GM19455 (cell line): ENCODE measurements around the gene PLXND1.

Experiments
- ATAC-seq: cut with Tn5 transposase; IDR thresholded peaks from one replicate; pipeline ENCODE4 v1.9.1; 2021; ENCODE audit not compliant: unreplicated experiment

The PLXND1 gene

DNA sequence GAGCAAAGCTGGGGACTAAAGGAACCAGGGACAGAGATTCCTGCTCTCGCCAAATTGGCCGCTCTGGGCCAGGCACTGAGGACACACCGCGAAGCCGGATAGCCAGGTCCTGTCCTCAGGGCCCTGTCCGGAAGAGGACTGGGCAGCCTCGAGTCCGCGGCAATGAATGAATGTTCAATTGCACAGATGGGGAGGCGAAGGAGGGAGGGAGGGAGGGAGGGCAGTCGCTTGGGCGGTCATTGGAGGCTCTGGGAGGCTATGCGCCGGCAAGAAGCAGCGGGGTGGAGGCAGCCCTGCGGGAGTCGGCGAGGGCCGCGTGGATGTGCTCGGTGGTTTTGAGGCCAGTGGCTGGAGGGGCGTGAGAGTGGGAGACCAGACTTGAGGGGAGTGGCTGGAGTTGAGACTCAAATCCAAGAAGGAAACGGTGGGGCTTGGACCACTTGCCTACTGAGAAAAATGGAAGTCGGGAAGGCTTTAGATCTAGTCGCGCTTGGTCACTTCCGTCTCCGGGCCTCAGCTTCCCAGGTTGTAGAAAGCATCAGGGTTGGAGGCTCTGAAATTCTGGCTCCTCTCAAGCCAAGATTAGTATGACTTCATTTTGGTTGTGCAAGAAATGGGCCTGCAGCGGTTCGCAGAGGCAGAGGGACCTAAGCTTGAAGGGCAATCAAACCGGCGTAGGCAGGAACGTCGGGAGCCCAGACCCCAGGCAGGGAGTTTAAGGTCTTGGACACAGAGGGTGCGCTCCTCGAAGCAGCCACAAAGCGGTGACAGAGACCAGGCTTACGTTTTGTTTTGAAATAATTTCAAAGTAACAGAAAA, 21.1 kb upstream of the PLXND1 start:
- peak; percentile 43 for ATAC-seq

DNA sequence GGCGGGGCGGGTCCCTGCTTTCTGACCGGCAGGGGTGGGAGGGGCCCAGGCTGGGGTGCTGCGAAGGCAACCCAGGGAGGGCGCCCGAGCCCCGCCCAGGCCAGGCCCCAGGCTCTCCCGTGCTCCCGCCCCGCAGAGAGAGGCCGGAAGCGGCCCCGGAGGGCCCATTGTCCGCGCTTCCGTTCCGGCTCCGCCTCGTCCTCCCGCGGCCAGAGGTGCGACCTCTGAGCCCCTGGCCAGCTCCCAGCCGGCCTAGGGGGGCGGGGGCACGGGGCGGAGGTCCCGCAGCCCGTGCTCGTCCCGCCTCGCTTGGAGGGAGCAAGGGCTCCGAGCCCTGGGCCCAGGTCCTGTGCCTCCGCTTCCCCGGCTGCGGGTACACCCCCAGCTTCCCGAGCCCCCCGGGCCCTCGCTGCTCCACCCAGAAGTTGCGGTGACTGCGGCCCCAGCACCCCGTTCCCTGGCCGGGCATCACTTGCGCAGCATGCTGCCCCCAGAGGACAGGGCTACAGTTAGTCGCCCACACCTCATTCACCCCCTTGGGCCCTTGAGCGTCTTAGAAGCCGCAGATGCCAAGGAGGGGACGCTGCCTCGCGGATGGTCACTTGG, 20.4 kb upstream of the PLXND1 start:
- ATAC-seq, result peak; percentile 90

DNA sequence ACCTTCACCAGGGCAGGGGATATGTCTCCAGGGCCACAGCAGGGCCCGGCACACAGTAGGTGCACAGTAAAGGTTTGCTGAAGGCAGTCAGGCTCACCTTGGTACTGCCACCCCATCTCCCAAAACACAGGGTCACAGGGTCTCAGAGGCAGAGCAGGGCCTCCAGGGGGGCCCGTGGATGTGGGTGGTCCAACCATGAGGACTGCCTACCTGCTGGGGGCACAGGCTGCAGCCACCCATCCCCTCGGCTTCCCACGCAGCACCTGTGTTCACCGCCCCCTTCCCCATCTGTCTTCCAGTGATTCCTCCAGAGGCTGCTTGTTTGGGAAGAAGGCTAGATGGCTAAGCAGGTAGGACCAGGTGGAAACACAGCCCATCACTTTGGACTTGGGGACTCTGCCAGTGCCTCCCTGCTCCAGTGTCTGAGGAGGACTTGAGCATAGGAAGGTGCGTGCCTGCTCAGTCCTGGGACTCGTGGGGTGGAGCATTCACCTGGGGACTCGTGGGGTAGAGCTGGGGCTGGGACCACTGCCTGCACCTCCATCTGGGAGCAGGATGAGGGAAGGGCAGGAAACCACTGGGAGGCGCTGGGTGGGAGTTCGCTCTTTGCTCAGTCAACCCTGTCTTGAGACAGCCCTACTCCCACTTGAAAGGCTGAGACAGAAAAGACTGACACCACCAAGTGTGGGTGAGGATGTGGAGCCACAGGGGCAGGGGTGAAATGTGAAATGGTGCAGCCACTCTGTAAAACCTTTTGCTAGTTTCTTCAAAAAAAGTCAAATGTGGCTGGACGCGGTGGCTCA, 18.8 kb upstream of the PLXND1 start:
- no peak for ATAC-seq

GRCh38 chr3:129624347-129625071, 18.0 kb upstream of the PLXND1 start:
- ATAC-seq, result no peak

- ATAC-seq, result no peak
Observed at GRCh38 chr3:129623447-129624118, 17.1 kb upstream of the PLXND1 start.

GRCh38 chr3:129622933-129623332, 16.5 kb upstream of the PLXND1 start:
- no peak for ATAC-seq

- ATAC-seq, result no peak
Observed at GRCh38 chr3:129622226-129622874, 15.9 kb upstream of the PLXND1 start.

GRCh38 chr3:129621626-129622225, 15.2 kb upstream of the PLXND1 start:
- no peak for ATAC-seq

GRCh38 chr3:129620828-129621559, 14.5 kb upstream of the PLXND1 start:
- ATAC-seq, result no peak

DNA sequence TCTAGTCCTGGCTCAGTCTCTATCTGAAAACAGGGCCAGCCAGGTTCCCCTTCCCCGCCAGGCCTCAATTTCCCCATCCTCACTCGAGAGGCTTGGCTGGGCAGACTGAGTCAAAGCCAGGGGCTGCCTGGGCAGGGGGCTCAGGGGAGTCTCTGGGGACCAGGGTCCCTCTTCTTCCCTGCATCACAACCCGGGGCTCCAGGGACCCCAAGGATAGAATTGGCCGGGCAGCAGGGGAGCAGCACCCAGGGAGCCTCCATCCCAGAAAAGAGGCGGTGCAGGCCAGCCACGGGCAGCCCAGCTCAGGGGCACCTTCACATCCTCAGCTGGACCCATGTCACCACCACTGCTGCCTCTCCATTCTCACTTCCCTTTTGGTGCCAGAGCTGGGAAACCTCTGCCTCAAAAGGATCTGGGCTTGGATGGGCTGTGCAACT, 13.3 kb upstream of the PLXND1 start:
- no peak for ATAC-seq

- ATAC-seq, result no peak
Observed at GRCh38 chr3:129618901-129619671, 12.6 kb upstream of the PLXND1 start.

DNA sequence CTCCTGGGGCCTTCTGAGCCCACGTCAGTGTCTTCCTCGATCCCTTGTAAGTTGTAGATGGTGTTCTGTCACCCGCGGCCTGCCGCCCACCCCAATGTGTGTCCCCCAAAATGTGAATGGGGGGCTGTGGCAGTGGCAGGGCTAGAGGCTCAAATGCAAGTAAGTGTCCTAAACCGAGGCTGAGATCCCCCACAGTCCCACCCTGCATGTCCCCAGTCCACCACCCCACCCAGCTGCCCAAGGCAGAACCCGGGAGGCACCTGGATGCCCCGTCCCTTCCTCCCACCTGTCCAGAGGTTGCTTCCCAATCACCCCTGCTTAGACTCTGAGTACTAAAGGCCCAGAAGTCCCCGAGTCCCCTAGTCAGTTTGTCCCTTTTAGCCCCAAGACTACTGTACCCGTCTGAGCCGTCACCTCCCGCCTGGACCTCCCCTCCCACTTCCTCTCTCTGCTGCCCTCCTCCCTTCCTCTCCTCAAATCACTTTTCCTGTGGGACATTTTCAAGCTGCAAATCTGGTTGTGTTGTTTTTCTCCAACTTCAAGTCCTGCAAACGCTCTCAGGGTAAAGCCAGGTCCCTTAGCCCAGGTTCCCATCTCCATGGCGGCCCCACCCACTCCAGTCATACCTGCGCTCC, 11.8 kb upstream of the PLXND1 start:
- no peak for ATAC-seq

DNA sequence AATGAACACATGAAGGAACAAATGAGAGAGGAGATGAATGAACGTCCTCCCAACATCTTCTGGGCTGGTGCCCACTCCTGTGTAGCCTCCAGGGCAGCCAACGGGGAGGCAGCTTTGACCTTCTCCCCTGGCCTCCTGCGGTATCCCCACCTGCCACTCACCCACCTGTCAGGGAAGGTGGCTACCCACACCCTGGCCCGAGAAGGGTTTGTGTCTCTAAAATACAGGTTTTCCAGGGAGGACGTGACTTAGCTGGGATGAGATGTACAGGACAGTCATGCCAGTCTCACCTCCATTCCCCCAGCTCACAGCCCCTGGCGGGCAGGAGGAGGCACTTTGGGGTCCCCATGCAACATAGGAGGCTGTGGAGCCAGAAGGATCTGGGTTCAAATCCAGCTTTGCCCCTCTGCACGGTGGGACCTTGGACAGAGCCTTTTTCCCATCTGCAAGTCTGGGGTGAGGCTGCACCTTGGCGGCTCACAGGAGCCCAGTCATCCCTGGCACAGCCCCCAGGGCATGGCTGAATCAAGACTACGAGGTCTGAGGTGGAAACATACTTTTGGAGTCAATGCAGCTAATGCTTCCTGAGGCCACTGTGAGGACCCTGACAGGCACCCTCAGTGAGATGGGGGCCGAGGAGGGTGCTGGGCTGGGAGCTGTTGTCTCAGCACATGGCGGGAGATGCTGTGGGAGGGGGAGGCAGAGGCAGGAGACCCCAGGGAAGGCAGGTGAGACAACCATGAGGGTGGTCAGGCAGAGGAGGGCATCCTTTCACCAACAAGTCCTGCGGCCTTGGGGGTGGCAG, 11.1 kb upstream of the PLXND1 start:
- ATAC-seq, result no peak

GRCh38 chr3:129616713-129617112, 10.2 kb upstream of the PLXND1 start:
- no peak for ATAC-seq

DNA sequence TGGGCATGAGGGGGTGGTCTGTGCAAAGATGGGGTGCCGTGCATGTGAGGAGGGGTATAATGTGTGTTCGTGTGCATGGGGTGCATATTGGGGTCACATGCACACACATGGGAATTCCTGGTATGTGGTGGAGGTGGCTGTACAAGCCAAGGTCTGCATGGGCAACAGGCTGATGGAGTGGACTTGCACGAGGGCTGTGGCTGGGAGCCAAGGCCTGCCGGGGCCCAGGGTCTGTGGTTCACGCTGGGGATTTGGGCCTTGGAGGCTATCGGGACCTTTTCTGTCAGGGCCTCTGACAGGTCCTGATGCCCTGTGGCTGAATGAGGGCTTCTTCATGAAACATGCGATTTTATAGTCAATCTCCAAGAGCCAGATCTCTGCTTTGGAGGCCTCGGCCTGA, 9.8 kb upstream of the PLXND1 start:
- ATAC-seq, result no peak

DNA sequence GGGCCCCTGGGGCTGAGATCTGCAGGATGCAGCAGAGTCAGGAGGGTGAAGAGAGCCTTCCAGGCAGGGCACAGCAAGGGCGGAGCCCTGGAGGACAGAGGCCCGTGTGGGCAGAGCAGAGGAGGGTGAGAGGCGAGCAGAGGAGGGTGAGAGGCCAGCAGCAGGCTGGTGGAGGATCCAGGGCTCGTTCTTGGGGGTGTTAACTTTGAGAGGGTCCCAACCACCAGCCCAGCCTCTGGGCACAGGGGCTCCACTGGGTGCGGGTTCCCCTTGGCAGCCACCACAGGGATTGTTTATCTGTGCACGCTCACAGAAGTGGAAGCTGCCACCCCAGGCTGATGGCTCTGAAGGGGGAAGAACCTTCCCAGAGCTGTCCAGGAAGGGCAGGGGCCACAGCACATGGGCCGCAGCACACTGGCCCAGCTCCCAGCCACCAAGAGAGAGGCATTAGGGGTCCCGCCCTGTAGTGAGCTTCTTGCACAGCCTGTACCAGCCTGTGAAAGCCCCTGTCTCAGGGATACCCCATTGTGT, 9.3 kb upstream of the PLXND1 start:
- no peak for ATAC-seq

GRCh38 chr3:129614927-129615363, 8.5 kb upstream of the PLXND1 start:
- ATAC-seq, result no peak
